GM19238 (cell line): ENCODE results near the gene INSR.
"Not testable (repeated sequence)": the region's sequence is repeated elsewhere in the genome, so short reads cannot be mapped to it uniquely, and the experiment has no call there.

Experiments used
- DNase-seq: peaks from one replicate; pipeline ENCODE4 v3.0.0; 2011; ENCODE audit warnings: low spot score; ENCODE audit not compliant: insufficient read length

INSR gene

DNA sequence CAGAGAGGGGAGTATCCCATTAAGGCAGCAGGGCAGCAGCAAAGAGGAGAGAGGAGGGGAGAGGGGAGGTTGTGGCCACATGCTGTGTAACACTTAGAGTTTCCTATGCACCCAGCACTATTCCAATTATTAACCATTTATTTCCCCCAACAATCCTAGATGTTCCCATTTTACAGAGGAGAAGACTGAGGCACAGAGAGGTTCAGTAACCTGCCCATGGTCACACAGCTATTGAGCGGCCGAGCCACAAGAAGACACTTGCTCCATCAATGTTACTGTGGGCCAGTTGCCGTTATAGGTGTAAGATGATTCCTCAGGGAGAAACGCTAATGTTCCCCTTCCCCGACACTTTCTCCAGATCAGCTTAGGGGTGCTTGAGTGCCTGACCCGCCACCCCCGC, 69.2 kb downstream of the INSR start:
- DNase-seq: no peak

DNA sequence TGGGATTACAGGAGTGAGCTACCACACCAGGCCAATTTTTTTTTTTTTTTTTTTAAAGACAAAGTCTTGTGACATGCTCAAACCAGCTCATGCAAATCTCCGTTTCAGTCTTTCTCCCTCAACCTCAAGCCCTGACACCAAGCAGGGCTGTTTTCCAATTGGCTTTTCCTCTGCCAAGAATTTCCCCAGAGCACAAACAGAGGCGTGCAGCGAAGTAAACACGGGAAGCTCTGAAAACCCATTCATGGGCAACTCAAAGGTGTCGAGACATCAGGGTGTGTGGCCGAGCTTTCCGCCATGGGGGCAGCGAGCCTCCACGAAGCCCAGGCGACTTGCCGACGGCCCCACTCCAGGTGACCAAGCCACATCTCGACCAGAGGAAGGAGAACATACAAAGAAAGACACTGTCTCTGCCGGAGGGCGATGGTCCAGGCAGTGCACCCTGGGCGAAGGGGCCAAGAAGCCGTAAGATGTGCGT, 70.0 kb downstream of the INSR start:
- DNase-seq: no peak

DNA sequence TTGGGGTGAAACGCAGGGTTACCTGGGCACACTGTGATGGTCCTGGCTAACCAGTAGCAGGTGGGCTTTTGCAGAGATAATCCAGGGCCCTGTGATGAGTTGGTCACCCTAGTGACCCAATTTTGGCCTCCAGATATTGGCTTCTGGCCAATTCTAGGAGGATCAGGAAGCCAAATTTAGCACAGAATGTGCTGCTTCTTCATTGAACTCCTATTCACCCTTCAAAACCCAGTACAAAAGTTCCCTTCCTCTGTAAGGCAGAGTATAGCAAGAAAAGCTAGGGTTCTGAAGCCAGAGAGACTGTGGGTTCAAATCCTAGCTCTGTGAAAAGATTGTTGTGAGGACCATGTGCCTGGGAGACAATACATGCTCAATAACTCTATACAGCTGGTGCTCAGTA, 70.8 kb downstream of the INSR start:
- DNase-seq: no peak

DNA sequence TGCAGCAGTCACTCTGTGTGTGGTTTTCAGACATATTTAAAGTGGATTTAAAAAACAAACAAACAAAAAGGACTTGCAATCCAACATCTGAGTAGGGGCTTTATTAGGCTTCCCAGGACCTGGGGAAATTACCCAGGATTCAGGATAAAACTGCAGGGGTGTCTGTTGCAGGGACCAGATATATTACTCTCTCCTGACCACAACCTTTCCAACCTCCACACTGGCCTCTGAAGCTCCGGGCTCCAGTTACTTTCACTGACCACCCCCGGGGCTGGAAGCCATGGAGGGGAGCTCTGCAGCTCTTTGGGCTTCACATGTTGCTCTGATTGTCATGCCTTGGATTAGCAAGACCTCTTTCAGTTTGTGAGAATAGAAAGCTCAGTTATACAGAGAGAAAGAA, 75.2 kb downstream of the INSR start:
- DNase-seq: no peak

DNA sequence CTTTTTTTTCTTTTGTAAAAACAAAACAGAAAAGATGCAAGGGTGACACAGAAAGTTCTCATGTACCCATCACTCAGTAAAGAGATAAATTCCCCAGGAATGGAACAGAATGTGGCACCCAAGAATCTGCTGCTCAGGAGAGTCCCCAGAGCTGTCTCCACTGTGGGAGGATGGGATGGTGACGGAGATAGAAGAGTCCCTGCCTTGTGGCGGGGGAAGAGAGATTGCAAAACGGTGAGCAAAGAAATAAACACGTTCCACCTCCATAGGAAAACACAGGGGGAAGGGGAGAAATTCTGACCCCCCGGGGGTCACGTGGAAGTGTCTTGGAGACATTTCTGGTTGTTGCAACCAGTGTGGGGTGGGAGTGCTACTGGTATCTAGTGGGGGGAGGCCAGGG, 76.4 kb downstream of the INSR start:
- no peak for DNase-seq

DNA sequence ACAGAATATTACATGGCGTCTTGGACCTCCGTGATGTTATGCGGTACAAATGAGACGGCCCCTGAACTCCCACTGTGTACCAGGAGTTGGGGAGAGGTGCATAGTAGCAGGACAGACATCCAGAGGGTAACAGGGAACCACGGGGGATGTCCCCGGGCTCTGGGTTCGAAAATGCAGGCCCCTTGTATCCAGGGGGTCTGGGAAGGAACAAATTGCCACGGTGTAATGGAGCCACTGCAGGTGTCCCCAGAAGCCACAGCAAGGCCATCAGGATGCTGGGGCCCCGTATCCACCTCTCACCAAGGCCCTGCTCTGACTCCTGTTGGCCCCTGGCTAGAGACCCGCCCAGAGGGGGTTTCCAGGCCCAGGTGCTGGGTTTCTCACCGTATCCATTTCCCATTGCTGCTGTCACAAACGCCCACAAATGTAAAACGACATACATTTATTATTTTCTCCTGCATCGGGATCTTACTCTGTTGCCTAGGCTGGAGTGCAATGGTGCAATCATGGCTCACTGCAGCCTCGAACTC, 77.8 kb downstream of the INSR start:
- no peak for DNase-seq

DNA sequence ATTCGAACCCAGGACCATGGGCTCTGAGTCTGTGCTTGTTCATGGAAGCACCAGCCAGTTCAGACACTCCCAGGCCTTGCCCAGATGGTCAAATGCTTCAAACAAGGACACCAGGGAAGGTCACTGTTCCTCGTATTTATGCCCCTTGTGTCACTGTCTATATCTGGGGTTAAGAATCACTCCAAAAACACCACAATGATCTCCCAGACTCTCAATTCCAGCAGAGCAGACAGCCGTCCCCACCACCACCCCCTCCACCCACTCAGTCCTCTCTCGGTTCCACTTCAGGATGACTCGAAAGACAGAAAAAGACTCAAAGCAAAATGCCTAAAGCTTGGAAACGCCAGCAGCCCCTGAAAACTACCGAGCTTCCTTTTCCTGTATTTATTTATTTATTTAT, 79.0 kb downstream of the INSR start:
- no peak for DNase-seq

DNA sequence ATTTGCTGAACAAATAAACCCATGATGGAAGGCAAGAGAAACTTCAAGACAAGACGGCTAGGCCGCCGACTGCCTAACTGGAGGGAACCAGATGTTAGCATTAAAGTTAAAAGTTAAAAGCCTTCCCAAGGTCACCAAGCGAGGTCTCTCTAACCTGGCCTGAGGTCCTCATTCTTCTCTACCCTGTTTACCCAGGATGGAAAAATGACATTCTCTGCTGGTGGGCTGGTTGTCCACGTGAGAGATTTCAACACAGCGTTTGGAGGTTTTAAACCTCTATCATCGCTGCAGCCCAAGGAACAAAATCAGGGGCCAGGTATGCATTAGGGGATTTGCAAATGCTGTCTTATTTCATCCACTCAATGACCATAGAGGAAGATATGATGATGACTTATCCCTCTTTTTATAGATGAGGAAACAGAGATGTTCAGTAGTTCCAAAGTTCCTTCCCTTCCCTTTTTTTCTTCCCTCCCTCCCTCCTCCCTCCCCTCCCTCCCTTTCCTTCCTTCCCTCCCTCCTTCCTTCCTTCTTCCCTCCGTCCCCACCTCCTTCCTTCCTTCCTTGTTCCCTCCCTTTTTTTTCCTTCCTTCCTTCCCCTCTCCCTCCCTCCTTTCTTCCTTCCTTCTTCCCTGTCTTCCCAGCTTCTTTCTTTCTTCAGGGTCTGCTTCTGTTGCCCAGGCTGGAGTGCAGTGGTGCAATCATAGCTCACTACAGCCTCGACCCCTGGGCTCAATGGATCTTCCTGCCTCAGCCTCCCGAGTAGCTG, 79.7 kb downstream of the INSR start:
- DNase-seq: no peak

DNA sequence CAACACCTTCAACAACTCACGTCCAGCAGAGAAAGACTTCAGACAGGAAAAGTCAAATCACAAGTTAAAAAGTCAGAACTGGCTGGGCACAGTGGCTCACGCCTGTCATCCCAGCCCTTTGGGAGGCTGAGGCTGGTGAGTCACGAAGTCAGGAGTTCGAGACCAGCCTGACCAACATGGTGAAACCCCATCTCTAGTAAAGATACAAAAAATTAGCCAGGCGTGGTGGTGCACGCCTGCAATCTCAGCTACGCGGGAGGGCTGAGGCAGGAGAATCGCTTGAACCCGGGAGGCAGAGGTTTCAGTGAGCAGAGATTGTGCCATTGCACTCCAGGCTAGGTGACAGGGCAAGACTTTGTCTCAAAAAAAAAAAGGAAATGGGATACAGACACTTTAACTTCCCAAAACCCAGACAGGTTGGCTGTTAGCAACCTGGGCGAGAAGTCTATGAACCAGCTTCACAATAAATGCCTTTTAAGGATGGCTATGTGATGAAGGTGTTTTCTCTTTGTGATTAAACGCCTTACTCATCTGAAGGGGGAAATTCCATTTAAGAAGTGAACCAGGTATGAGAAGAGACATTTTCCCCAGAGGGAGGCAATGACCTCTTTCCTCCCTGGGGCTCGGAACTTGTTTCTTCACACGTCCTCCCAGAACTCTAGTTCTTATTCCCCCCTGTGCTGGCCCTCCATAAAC, 80.4 kb downstream of the INSR start:
- no peak for DNase-seq

DNA sequence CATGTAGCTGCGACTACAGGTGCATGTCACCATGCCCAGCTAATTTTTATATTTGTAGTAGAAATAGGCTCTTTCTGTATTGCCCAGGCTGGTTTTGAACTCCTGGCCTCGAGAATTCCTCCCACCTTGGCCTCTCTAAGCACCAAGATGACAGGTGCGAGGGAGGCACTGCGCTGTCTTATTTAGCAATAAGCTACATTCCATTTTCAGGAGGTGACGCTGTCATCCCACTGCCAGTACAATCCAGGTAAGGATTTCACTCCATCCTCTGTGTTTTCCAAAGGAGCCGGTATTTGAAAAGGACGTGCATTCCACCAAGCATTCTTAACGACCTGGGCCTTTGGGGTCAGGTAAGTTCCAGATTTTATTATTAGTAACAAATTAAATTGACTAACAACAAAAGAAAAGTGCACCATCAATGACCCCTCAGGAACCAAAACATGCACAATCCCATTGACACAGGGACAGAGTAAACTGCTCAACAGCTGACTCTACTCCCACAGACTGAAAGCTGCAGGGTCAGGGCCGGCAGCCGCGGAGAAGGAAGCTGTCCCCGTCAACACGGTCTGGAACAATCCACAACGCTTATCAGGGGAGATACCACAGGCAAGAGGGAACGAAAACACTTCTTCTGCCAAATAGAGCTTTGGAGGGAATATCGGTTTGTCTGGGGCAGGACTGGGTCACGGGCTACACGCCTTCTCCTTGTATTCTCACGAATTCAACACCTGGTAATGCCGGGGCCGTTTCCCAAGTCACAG, 82.8 kb downstream of the INSR start:
- DNase-seq: no peak

DNA sequence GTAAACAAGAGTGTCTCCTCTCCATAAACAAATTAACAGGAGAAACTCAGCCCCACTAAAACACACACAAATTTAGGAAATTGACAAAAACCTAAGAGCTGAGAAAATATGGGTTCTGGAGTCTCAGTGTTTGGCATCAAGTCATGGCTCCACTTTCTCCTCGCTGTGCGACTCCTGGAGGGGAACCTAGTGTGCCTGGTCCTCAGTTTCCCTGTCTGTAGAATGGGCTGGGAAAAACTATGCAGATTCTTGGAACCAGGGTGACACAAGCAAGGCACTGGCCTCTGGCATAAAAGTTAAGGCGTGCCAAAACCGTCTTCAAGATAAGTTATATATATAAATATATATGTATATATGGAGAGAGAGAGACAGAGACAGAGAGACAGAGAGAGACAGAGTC, 83.9 kb downstream of the INSR start:
- no peak for DNase-seq

DNA sequence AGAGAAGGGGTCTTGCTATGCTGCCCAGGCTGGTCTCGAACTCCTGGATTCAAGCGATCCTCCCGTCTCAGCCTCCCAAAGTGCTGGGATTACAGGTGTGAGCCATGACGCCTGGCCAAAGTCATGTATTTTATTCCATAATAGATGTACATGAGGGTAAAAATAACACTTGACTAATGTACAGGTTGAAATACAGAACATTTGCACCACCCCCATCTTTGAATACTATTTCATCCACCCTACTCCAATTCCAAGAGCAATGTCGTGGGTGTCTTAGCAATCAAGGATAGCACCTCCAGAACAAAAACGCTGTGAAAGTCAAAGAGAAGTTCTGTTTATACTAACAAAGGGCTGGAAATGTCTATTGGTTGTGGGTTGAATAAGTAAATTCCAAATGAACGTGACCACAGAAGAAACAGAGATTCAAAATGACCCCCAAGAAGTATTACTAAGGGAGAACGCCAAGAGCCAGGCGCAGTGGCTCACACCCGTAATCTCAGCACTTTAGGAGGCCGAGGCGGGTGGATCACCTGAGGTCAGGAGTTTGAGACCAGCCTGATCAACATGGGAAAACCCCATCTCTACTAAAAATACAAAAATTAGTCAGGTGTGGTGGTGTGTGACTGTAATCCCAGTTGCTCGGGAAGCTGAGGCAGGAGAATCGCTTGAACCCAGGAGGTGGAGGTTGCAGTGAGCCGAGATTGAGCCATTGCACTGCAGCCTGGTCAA, 84.5 kb downstream of the INSR start:
- not testable (repeated sequence) for DNase-seq

DNA sequence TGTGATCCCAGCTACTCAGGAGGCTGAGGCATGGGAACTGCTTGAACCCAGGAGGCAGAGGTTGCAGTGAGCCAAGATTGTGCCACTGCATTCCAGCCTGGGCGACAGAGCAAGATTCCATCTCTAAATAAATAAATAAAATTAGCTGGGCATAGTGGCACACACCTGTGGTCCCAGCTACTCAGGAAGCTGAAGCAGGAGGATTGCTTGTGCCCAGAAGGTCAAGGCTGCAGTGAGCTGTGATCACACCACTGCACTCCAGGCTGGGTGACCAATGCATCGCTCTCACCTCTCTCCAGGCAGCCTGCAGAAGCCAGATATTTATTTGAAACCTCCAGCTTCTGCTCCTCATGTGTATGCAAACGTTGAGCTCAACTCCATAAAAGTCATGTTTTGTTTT, 85.2 kb downstream of the INSR start:
- not testable (repeated sequence) for DNase-seq

DNA sequence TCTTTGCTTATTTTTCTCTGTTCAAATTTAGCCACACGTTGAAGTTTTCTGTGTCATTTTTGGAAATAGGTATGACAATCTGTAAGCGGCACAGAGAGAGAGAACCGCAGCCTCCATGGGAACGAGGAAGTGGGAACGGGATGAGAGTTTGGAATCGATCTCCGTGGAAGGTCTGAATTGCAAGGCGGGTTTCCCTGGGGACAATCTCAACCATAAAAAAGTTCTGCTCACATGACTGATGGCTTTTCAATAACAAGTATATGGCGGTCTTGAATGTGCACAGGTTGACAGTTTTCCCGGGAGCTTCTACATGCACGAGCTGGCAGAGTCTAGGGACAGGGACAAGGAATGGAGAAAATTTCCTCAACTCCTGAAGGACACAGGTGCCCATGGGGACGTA, 90.9 kb downstream of the INSR start:
- DNase-seq: no peak

DNA sequence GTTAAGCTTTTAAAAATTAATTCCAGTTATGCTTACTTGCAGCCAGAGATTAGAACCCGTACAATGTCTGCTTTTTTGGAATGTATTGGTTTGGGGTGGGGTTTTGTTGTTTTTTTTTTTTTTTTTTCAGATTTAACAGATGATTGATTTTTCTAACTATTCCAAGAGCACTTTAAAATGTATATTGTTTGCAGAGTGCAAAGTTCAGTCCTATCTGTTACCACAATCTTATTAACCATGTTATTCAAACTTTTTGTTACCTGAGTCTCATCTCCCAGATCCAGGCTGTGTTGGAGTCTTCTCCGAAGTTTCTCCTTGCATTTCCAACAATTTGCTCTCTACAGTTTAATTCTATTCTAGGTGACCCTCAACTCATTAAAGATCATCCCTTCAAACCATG, 91.3 kb downstream of the INSR start:
- DNase-seq: no peak

DNA sequence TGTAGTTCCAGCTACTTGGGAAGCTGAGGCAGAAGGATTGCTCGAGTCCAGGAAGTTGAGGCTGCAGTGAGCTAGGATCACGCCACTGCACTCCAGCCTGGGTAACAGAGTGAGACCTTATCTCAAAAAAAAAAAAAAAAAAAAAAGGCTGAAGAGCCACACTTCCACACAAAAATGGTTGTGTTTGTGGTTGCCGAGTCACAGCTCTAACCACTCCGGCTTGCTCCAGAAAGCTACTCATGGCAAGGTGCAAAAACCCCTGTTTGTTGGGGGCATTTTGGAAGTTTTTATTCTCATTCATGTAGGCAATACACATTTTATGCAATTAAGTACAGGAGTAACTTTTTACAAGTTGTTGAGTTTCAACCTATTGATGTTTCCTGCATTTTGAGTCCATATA, 93.5 kb downstream of the INSR start:
- DNase-seq: no peak

DNA sequence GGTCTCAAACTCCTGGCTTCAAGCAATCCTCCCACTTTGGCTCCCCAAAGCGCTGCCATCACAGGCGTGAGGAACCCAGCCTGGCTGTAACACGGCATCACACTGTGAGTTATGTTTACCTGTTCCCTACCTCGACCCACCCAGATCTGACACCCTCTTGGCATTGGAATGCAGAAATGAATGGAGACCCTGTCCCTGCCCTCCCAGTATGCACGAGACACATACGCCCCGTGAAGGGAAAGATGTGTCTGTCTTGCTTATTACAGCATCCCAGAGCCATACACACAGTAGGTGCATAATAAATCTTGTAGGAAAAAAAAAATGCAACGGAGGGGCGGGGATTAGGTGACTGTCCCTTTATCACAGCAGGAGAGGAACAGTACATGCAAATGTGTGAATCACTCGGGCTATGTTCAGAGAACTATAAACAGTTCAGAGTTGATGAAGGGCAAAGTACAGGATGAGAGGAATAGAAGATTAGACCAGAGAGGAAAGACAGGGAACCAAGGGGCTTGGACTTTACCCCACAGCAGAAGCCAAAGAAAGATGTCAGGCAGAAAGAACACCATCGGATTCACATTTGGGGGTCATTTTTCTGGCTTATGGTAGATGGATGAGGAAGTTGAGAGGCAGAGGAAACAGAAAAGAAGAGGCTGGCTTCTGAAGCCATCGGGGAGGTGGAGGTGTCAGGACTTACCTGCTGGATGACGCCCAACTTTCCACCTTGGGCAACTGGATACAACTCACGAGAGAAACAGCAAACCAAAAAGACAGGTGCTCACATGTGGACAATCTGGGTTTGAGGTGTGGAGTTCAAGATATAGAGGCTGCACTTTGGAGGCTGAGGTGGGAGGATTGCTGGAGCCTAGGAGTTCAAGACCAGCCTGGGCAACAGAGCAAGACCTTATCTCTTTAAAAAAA, 94.3 kb downstream of the INSR start:
- DNase-seq: no peak

DNA sequence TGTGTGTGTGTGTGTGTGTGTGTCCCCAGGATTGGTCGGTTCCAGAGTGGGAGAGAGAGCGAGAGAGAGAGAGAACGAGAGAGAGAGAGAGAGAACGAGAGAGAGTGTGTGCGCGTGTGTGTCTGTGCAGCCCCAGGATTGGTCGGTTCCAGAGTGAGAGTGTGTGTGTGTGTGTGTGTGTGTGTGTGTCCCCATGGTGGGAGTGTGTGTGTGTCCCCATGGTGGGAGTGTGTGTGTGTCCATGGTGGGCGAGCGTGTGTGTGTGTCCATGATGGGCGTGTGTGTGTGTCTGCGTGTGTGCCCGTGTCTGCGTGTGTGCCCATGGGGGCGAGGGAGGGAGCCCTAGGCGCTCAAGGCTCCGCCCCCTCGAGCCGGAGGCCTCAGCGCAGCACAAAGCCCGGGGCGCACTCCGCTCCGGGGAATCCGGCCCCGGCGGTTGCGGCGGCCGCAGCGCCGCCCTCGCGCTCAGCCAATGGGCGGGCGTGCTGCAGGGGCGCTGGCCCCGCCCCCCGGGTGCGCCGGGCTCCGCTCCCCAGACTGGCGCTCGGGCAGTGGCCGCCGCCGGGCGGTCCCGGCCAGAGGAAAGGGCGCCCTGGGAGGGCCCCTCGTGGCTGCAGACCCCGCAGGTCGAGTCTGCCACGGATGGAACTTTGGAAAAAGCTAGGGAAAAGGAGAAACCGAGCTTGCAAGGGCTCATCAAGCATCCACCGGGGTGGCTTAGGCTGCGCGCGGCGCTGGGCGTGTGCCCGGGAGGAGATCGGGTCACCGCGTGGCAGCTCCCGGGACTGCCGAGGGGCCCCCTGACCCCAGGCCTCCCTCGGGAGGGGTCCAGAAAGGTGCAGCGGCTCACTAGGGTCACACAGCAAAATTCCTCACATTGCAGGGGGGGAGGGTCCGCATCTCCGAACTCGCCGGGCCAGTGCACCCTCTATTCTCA, 96.2 kb downstream of the INSR start:
- DNase-seq: peak; percentile 95

DNA sequence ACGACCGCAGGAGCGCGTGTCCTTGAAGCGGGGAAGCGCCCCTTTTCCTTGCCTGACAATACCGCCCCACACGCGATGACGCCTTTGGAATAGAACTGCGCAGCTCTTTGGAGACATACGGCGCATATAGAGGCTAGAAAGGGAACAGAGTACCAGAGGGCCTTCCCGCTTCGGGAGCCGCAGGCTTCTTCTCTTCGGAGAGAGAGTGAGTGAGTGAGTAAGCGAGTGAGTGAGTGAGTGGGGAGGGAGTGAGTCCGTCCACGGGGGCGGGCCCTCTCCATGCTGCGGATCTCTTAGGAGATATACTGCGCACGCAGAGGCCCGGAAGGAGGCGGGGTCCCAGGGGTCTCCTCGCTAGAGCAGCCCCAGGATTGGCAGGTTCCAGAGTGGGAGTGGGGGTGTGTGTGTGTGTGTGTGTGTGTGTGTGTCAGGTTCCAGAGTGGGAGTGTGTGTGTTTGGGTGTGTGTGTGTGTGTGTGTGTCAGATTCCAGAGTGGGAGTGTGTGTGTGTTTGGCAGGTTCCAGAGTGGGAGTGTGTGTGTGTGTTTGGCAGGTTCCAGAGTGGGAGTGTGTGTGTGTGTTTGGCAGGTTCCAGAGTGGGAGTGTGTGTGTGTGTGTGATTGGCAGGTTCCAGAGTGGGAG, 97.0 kb downstream of the INSR start:
- peak; percentile 60 for DNase-seq
